SK-N-SH treated with all-trans-retinoic acid at 6 μM for 48 hours (cell line): Measurements from ENCODE around the gene PARP6.

ENCODE experiments used
- CSDC2 ChIP-seq: fragments of 250-450 bp; sonication (Bioruptor Pico); IDR thresholded peaks from 2 replicates; pipeline ENCODE4 v1.5.0; 2020; ENCODE audit warnings: mild to moderate bottlenecking, moderate library complexity
- PATZ1 ChIP-seq: fragments of 250-450 bp; sonication (Bioruptor Pico); IDR thresholded peaks from 2 replicates; pipeline ENCODE4 v1.8.0; 2020; ENCODE audit warnings: mild to moderate bottlenecking, moderate library complexity, borderline replicate concordance
- POU6F1 ChIP-seq: fragments of 250-450 bp; sonication (Bioruptor Pico); IDR thresholded peaks from 2 replicates; pipeline ENCODE4 v1.8.0; 2021; ENCODE audit warnings: low read depth, mild to moderate bottlenecking, moderate library complexity, borderline replicate concordance
- PPARA ChIP-seq: fragments of 250-450 bp; sonication (Bioruptor Pico); IDR thresholded peaks from 2 replicates; pipeline ENCODE4 v1.5.0; 2020; ENCODE audit warnings: mild to moderate bottlenecking, borderline replicate concordance
- RARB ChIP-seq: fragments of 250-450 bp; sonication (Bioruptor Pico); IDR thresholded peaks from 2 replicates; pipeline ENCODE4 v1.8.0; 2021; ENCODE audit warnings: mild to moderate bottlenecking, moderate library complexity
- SNAI2 ChIP-seq: fragments of 250-450 bp; sonication (Bioruptor Pico); IDR thresholded peaks from 2 replicates; pipeline ENCODE4 v1.5.0; 2020; ENCODE audit warnings: mild to moderate bottlenecking, moderate library complexity
- TCF4 ChIP-seq: fragments of 250-450 bp; sonication (Bioruptor Pico); IDR thresholded peaks from 2 replicates; pipeline ENCODE4 v1.8.0; 2021; ENCODE audit warnings: mild to moderate bottlenecking, moderate library complexity, borderline replicate concordance
- ZFP3 ChIP-seq: fragments of 250-450 bp; sonication (Bioruptor Pico); IDR thresholded peaks from 2 replicates; pipeline ENCODE4 v1.5.0; 2020; ENCODE audit warnings: mild to moderate bottlenecking, moderate library complexity
- ZNF8 ChIP-seq: fragments of 450-650 bp; formaldehyde crosslinking; IDR thresholded peaks from 2 replicates; pipeline ENCODE4 v1.5.0; 2020; ENCODE audit warnings: mild to moderate bottlenecking, moderate library complexity

- no peak for TF ChIP-seq TCF4 (CRISPR knock-in tag)
- TF ChIP-seq SNAI2 (CRISPR knock-in tag): no peak
- TF ChIP-seq RARB: no peak
- no peak for TF ChIP-seq POU6F1 (CRISPR knock-in tag)
- TF ChIP-seq CSDC2 (CRISPR knock-in tag): no peak
- no peak for TF ChIP-seq PATZ1 (CRISPR knock-in tag)
- no peak for TF ChIP-seq PPARA
- no peak for TF ChIP-seq ZFP3
- TF ChIP-seq ZNF8: no peak
Measured at GRCh38 chr15:72271221-72271620, 1.1 kb downstream of the PARP6 start.
